Measurements from ENCODE around the gene CDKL5. TPM values are rescaled to one million over a fixed set of nuclear protein-coding genes. Genes with fewer than 3 reads are reported as not detected.
"Not testable (repeated sequence)": the region's sequence is repeated elsewhere in the genome, so short reads cannot be mapped to it uniquely, and the experiment has no call there.

CDKL5 gene
- total RNA-seq, 2 experiments from 2014 or later = 0.83 to 1.0 TPM

- no peak overlapping the region for H3K4me3 Mint-ChIP-seq
- H3K27me3 Mint-ChIP-seq (ENCODE audit: low read depth) = no peaks in the 10 kb centered on the region
- ATAC-seq = no peak
- ChIA-PET POLR2A (no interaction called here), CTCF (no interaction called here)
- no peak overlapping the region for H3K27ac Mint-ChIP-seq
- no peaks in the 10 kb centered on the region for H3K4me1 Mint-ChIP-seq (ENCODE audit: low read depth)
- no peaks in the 10 kb centered on the region for H3K9me3 Mint-ChIP-seq (ENCODE audit: insufficient read depth)
- H3K36me3 Mint-ChIP-seq (ENCODE audit: low read depth) = no peaks in the 10 kb centered on the region
- DNase-seq = no peak
Measured at GRCh38 chrX:18582910-18583493, 157.6 kb downstream of the CDKL5 start.

- not testable (repeated sequence) for H3K27me3 Mint-ChIP-seq (ENCODE audit: low read depth); H3K4me3 Mint-ChIP-seq
Measured at GRCh38 chrX:18589292-18589691, 163.9 kb downstream of the CDKL5 start.

GRCh38 chrX:18591834-18592233 lies 166.4 kb downstream of the CDKL5 start:
- POLR2A ChIA-PET = no interaction called here
- no peaks in the 10 kb centered on the region for H3K4me1 Mint-ChIP-seq (ENCODE audit: low read depth)
- ATAC-seq (no peak), DNase-seq (no peak)
- no peak overlapping the region for H3K27ac Mint-ChIP-seq
- H3K9me3 Mint-ChIP-seq (ENCODE audit: insufficient read depth) = no peaks in the 10 kb centered on the region
- no peaks in the 10 kb centered on the region for H3K27me3 Mint-ChIP-seq (ENCODE audit: low read depth)
- CTCF ChIA-PET = no interaction called here
- H3K4me3 Mint-ChIP-seq = no peak overlapping the region
- H3K36me3 Mint-ChIP-seq (ENCODE audit: low read depth) = no peaks in the 10 kb centered on the region

More at GRCh38 chrX:18589292-18589691, 163.9 kb downstream of the CDKL5 start:
- POLR2A ChIA-PET; CTCF ChIA-PET; H3K4me1 Mint-ChIP-seq (ENCODE audit: low read depth); DNase-seq; H3K9me3 Mint-ChIP-seq (ENCODE audit: insufficient read depth); H3K27ac Mint-ChIP-seq; H3K36me3 Mint-ChIP-seq (ENCODE audit: low read depth); ATAC-seq: not testable (repeated sequence)

GRCh38 chrX:18594079-18594478 lies 168.7 kb downstream of the CDKL5 start:
- no peak overlapping the region for H3K4me3 Mint-ChIP-seq
- no peaks in the 10 kb centered on the region for H3K4me1 Mint-ChIP-seq (ENCODE audit: low read depth)
- H3K36me3 Mint-ChIP-seq (ENCODE audit: low read depth) = no peaks in the 10 kb centered on the region

GRCh38 chrX:18596096-18596495 lies 170.7 kb downstream of the CDKL5 start:
- Mint-ChIP-seq H3K4me3 (no peak overlapping the region), H3K9me3 (ENCODE audit: insufficient read depth) (no peaks in the 10 kb centered on the region), H3K27me3 (ENCODE audit: low read depth) (no peaks in the 10 kb centered on the region), H3K36me3 (ENCODE audit: low read depth) (no peaks in the 10 kb centered on the region), H3K4me1 (ENCODE audit: low read depth) (no peaks in the 10 kb centered on the region), H3K27ac (no peak overlapping the region)
- CTCF ChIA-PET = interaction anchor here (0.6 kb wide), 1 partner anchor 260 kb away, joined by 3 read pairs; no protein-coding TSS in a partner anchor
- POLR2A ChIA-PET = no interaction called here
- ATAC-seq (no peak), DNase-seq (no peak)

More at GRCh38 chrX:18594079-18594478, 168.7 kb downstream of the CDKL5 start:
- Mint-ChIP-seq H3K27me3 (ENCODE audit: low read depth) (no peaks in the 10 kb centered on the region), H3K9me3 (ENCODE audit: insufficient read depth) (no peaks in the 10 kb centered on the region), H3K27ac (no peak overlapping the region)
- ChIA-PET CTCF (no interaction called here), POLR2A (no interaction called here)
- DNase-seq = no peak
- ATAC-seq = no peak

- Mint-ChIP-seq H3K9me3 (ENCODE audit: insufficient read depth) (no peaks in the 10 kb centered on the region), H3K27ac (no peak overlapping the region), H3K4me1 (ENCODE audit: low read depth) (no peaks in the 10 kb centered on the region), H3K36me3 (ENCODE audit: low read depth) (no peaks in the 10 kb centered on the region), H3K27me3 (ENCODE audit: low read depth) (no peaks in the 10 kb centered on the region), H3K4me3 (no peak overlapping the region)
- ChIA-PET CTCF (no interaction called here), POLR2A (no interaction called here)
- no peak for ATAC-seq
- DNase-seq = no peak
Measured at GRCh38 chrX:18598413-18598812, 173.0 kb downstream of the CDKL5 start.

GRCh38 chrX:18607966-18608365 lies 182.6 kb downstream of the CDKL5 start:
- Mint-ChIP-seq H3K9me3 (ENCODE audit: insufficient read depth) (no peaks in the 10 kb centered on the region), H3K27me3 (ENCODE audit: low read depth) (no peaks in the 10 kb centered on the region), H3K4me1 (ENCODE audit: low read depth) (no peaks in the 10 kb centered on the region), H3K36me3 (ENCODE audit: low read depth) (no peaks in the 10 kb centered on the region), H3K4me3 (no peak overlapping the region), H3K27ac (no peak overlapping the region)
- DNase-seq (no peak), ATAC-seq (no peak)
- CTCF ChIA-PET = no interaction called here
- POLR2A ChIA-PET = no interaction called here

- CTCF ChIA-PET = no interaction called here
- no peaks in the 10 kb centered on the region for H3K36me3 Mint-ChIP-seq (ENCODE audit: low read depth)
- no peak for DNase-seq
- no peak overlapping the region for H3K4me3 Mint-ChIP-seq
- no peaks in the 10 kb centered on the region for H3K27me3 Mint-ChIP-seq (ENCODE audit: low read depth)
- ATAC-seq = no peak
- no peaks in the 10 kb centered on the region for H3K9me3 Mint-ChIP-seq (ENCODE audit: insufficient read depth)
- POLR2A ChIA-PET = no interaction called here
- no peak overlapping the region for H3K27ac Mint-ChIP-seq
- no peaks in the 10 kb centered on the region for H3K4me1 Mint-ChIP-seq (ENCODE audit: low read depth)
Measured at GRCh38 chrX:18613930-18614639, 188.7 kb downstream of the CDKL5 start.

GRCh38 chrX:18616688-18617406 lies 191.4 kb downstream of the CDKL5 start:
- H3K9me3 Mint-ChIP-seq (ENCODE audit: insufficient read depth) = no peaks in the 10 kb centered on the region
- ATAC-seq (no peak), DNase-seq (no peak)
- ChIA-PET POLR2A (no interaction called here), CTCF (no interaction called here)
- no peak overlapping the region for H3K4me3 Mint-ChIP-seq
- H3K36me3 Mint-ChIP-seq (ENCODE audit: low read depth) = no peaks in the 10 kb centered on the region
- H3K4me1 Mint-ChIP-seq (ENCODE audit: low read depth) = no peaks in the 10 kb centered on the region
- no peak overlapping the region for H3K27ac Mint-ChIP-seq
- H3K27me3 Mint-ChIP-seq (ENCODE audit: low read depth) = no peaks in the 10 kb centered on the region

- Mint-ChIP-seq H3K4me3 (no peak overlapping the region), H3K27me3 (ENCODE audit: low read depth) (no peaks in the 10 kb centered on the region), H3K4me1 (ENCODE audit: low read depth) (no peaks in the 10 kb centered on the region), H3K27ac (no peak overlapping the region), H3K9me3 (ENCODE audit: insufficient read depth) (no peaks in the 10 kb centered on the region), H3K36me3 (ENCODE audit: low read depth) (no peaks in the 10 kb centered on the region)
- ATAC-seq (no peak), DNase-seq (no peak)
- ChIA-PET CTCF (no interaction called here), POLR2A (no interaction called here)
Measured at GRCh38 chrX:18617407-18617750, 192.0 kb downstream of the CDKL5 start.

GRCh38 chrX:18619288-18619687 lies 193.9 kb downstream of the CDKL5 start:
- no peaks in the 10 kb centered on the region for H3K36me3 Mint-ChIP-seq (ENCODE audit: low read depth)

GRCh38 chrX:18620349-18620748 lies 194.9 kb downstream of the CDKL5 start:
- H3K4me1 Mint-ChIP-seq (ENCODE audit: low read depth) = no peaks in the 10 kb centered on the region
- no peaks in the 10 kb centered on the region for H3K36me3 Mint-ChIP-seq (ENCODE audit: low read depth)
- no peak overlapping the region for H3K27ac Mint-ChIP-seq
- ATAC-seq (no peak), DNase-seq (no peak)
- H3K4me3 Mint-ChIP-seq = no peak overlapping the region
- ChIA-PET POLR2A (no interaction called here), CTCF (no interaction called here)
- H3K27me3 Mint-ChIP-seq (ENCODE audit: low read depth) = no peaks in the 10 kb centered on the region
- no peaks in the 10 kb centered on the region for H3K9me3 Mint-ChIP-seq (ENCODE audit: insufficient read depth)

More at GRCh38 chrX:18619288-18619687, 193.9 kb downstream of the CDKL5 start:
- H3K4me1 Mint-ChIP-seq (ENCODE audit: low read depth) = no peaks in the 10 kb centered on the region
- H3K4me3 Mint-ChIP-seq = no peak overlapping the region
- H3K27me3 Mint-ChIP-seq (ENCODE audit: low read depth) = no peaks in the 10 kb centered on the region
- H3K9me3 Mint-ChIP-seq (ENCODE audit: insufficient read depth) = no peaks in the 10 kb centered on the region
- POLR2A ChIA-PET = no interaction called here
- DNase-seq (no peak), ATAC-seq (no peak)
- H3K27ac Mint-ChIP-seq = no peak overlapping the region
- CTCF ChIA-PET = no interaction called here

Data from activated CD8-positive, alpha-beta T cell treated with anti-CD3 and anti-CD28 coated beads, Interleukin-2, amount 10 ng/mL, durations not matched to agents 7 days and 5 days (primary cell).